GM19455 (cell line): ENCODE data around the gene DCTN2.

ENCODE experiments used
- ATAC-seq: cut with Tn5 transposase; IDR thresholded peaks from one replicate; pipeline ENCODE4 v1.9.1; 2021; ENCODE audit not compliant: unreplicated experiment

The DCTN2 gene

GRCh38 chr12:57550641-57551549 is 3.9 kb upstream of the DCTN2 start:
- ATAC-seq = no peak

GRCh38 chr12:57549909-57550640 is 3.1 kb upstream of the DCTN2 start, which contains the start of gene KIF5A:
KIF5A (plus strand) TSS chr12:57550044; CDS start chr12:57550272, 228 bp downstream.
- ATAC-seq = no peak

GRCh38 chr12:57549203-57549908 is 2.4 kb upstream of the DCTN2 start:
- no peak for ATAC-seq

DNA sequence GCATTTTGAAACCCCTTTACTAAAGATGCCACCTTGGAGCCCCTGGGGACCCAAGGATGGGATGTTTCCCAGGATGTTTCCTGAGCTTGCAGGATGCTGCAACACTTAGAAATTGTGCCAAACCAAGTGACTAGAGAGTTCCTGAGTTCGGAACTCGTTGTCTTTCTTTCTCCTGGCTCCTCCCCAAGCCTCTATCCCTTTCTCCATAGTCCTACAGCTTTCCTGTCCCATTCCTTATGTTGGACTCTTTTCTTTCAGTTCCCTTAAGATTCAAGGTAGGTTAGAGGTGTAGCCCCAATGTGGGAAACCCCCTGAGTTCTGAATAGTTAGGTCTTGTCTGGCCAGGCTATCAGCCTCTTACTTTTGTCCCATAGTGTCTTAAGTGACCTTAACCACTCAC is 1.5 kb upstream of the DCTN2 start:
- ATAC-seq = no peak

- ATAC-seq = no peak
Measured at GRCh38 chr12:57548013-57548315, 972 bp upstream of the DCTN2 start.

- no peak for ATAC-seq
Measured at GRCh38 chr12:57547288-57548012, 458 bp upstream of the DCTN2 start.

DNA sequence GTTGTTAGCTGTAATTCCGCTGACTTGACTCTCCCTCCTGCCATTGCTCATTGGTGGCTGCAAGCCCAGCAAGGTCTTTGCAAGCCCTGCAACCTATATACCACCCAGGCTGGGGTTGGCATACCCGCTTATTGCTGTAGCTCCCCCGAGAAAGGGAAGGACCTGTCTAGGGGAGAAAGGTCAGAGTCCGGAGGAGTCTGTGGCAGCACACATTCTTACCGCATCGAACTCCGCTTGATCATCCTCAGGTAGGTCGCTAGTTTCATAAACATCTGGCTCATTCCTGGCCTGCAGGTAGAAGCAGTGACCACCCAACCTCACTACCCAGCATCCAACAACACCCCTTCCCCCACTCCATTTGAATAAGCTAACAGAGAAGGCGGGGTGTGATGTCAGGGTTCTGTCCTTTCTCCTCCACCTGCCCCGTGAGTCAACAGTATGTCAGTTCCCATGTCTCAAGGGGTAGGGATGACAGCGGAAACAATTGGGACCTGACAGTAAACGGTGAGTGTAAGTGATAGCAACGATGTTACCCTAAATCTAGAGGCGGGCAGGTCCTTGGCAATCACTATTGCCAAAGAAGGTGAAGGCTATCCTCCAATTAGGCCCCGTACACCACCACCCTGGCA is 1.1 kb downstream of the DCTN2 start:
- no peak for ATAC-seq

DNA sequence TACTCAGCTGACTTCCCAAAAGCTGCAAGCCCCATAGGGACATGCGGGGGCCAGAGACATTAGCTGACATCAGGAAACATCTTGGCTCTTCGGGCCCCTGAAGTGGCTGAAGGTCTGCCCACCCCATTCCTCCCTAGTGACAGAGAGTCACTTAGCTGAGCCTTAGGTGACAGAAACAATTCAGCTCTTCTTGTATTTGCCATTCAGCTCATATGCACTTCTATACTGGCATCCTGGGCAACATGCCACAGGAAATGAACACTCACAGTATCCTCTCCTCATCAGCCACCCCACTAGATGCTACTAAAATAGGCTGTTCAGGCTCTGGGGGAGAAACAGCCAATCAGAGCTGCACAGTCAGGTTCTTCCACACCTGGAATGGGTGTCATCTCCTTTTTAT is 3.4 kb downstream of the DCTN2 start:
- ATAC-seq = no peak

DNA sequence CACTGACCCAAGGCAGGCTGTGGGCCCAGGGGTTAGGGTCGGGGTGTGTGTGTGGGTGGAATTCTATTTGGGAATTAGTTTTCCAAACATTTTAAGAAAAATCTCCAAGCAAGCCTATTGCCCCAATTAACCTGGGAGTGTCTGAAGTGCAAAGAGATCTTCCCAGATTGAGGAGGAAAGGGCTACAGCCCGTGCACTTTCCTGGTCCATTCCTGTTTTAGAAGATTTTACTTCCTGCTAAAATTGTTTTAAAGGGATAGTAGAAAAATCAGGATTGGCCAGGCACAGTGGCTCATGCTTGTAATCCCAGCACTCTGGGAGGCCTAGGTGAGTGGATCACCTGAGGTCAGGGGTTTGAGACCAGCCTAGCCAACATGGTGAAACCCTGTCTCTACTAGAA is 5.3 kb downstream of the DCTN2 start:
- ATAC-seq = no peak

- ATAC-seq = no peak
Measured at GRCh38 chr12:57541001-57541400, 6.0 kb downstream of the DCTN2 start.

DNA sequence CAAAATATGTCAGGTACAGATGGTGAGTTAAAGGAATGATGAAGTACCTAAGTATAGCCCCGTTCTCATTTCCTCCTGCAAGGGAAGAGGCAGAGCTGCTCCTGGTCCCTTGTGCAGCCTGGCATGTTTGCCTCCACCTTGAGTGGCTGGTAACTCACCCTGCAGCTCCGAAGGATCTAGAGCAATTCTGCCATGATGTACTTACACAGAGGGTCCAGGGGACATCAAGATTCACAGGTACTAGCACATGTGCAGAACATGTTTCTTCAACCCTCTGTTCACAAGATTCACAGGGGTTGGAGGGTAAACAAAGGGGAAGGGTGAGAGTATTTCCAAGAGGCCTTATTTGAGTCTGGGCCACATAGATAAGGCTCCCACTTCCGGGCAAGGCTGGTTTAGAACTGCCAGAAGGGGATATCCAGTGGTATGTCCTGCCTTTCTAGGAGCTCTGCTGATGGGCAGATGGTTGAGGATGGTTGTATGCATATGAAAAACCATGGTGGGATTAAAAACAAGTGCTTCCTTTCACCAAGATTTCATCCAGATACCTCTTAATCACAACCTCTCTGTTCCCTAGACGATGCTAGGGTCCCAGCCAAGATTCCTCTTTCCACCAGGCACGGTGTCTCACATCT is 7.7 kb downstream of the DCTN2 start:
- no peak for ATAC-seq

- no peak for ATAC-seq
Measured at GRCh38 chr12:57536597-57536942, 10.4 kb downstream of the DCTN2 start.

- no peak for ATAC-seq
Measured at GRCh38 chr12:57535764-57536596, 11.0 kb downstream of the DCTN2 start.

DNA sequence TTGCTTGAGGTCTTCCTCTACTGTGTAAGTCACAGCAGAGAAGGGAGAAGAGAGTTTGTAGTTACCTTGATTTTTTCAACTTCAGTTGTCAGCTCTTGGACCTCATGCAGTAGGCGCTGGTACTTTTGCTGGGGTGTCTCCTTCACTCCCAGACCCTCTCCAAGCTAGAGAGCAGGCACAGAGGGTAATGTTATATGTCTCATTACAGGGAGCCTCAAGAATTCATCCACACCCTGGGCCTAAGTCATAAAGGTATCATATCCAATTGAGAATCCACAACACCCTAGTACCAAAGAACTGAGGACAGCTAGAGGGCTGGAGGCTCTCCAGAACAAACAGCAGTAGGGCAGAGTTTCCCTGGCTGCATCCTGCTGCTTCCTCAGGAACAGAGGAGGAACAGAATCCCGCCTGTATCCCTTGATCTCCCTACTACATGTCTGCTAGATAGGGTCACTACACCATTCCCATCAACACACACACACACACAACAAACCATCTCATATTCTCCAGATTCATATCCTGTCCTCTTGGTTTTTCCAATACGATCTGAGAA is 11.9 kb downstream of the DCTN2 start:
- no peak for ATAC-seq

DNA sequence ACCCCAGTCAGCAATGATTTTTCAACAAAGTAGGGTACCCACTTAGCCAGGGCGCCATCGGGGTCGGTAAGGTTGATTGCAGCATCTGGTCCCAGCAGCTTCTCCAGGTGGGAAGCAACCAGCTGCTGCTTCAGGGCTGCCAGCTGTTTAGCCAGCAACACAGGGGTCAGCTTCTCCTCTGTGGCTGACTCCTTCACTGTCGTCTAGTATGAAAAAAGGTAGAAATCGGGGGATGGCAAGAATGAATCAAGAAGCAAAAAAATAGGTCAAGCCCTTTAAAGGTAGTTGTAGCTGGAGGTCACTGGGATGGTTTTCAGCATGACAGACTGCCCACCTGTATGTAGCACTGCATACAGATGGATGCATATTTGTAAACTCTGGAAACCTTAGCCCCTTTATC is 12.7 kb downstream of the DCTN2 start:
- ATAC-seq = no peak

GRCh38 chr12:57533108-57533507 is 13.9 kb downstream of the DCTN2 start:
- no peak for ATAC-seq

- no peak for ATAC-seq
Measured at GRCh38 chr12:57531836-57532235, 15.2 kb downstream of the DCTN2 start.

DNA sequence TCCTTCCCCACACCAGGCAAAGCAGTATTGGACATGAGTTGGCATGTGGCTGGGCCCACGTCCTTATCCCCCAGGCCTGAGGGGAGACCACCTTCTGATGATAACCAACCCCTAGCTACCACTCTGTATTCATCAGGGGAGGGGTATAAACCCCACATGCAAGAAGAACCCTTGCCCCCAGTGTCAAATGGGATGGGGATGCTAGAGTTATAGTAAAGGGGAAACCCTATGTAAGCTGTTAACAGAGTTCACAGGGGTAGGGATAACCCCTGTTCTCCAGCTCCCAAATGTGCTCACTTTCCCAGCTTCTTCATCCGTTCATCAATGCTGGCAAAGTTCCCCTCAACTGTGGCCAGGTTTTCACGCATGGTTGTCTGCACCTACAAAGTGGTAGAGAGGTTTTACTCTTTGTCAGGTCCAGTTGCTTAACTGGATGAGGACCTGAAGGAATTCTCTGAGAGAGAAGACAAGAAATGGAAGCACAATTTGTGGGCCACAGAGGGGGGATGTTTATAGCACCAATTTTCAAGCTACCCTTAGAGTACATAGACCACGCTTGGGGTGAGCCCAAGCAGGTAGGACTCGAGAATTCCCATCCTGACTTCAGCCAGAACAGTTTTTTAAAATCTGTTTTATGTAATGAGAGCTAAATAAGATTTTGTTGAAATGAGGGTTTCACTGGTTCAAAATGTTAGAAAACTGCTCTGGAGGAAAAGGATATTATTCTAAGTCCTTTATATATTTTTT is 16.4 kb downstream of the DCTN2 start:
- ATAC-seq = no peak
